HFF-Myc (cell line): ENCODE measurements around the gene FHIT.

Experiments
- DNase-seq: peaks from one replicate; pipeline ENCODE4 v3.0.0-alpha.2; 2011; ENCODE audit warnings: low read depth; ENCODE audit errors: extremely low read depth
- H3K4me3 ChIP-seq: replicated peaks from 2 replicates; pipeline ENCODE4 v1.5.1; 2011; ENCODE audit warnings: low read depth, mild to moderate bottlenecking, control low read depth, low read length
- CTCF ChIP-seq: IDR thresholded peaks from 2 replicates; pipeline ENCODE4 v1.5.1; 2012; ENCODE audit warnings: mild to moderate bottlenecking, low read depth, low read length, control low read depth; ENCODE audit errors: missing control alignments

FHIT gene

GRCh38 chr3:60803216-60804173 is 447.8 kb downstream of the FHIT start:
- TF ChIP-seq CTCF: no peak
- H3K4me3 ChIP-seq: no peak overlapping the region
- DNase-seq: no peak

GRCh38 chr3:60801307-60801706 is 449.9 kb downstream of the FHIT start:
- no peak overlapping the region for H3K4me3 ChIP-seq
- TF ChIP-seq CTCF: no peak
- DNase-seq: no peak

DNA sequence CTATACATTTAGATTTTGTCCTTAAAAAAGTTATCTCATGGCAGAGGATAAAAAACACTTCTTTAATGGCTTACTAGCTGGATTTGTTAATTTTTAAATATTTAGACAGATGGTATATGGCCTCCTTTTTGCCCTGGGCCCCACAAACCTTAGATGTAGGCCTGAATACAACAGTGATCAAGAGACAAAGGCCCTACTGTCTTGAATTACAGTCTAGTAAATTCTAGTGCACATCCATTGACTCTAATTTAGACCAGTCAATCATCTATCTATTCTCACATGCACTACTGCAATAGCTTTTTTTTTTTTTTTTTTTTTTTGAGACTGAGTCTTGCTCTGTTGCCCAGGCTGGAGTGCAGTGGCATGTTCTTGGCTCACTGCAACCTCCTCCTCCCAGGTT is 452.8 kb downstream of the FHIT start:
- no peak for DNase-seq
- TF ChIP-seq CTCF: no peak
- no peak overlapping the region for H3K4me3 ChIP-seq

GRCh38 chr3:60792249-60792852 is 458.9 kb downstream of the FHIT start:
- no peak for DNase-seq
- no peak overlapping the region for H3K4me3 ChIP-seq
- no peak for TF ChIP-seq CTCF

GRCh38 chr3:60788185-60788584 is 463.1 kb downstream of the FHIT start:
- H3K4me3 ChIP-seq: no peak overlapping the region
- no peak for TF ChIP-seq CTCF
- no peak for DNase-seq

GRCh38 chr3:60781935-60782334 is 469.3 kb downstream of the FHIT start:
- no peak for DNase-seq
- no peak overlapping the region for H3K4me3 ChIP-seq
- no peak for TF ChIP-seq CTCF
